HepG2 (cell line): Measurements from ENCODE around the gene CAMTA1. TPM values are rescaled to one million over a fixed set of nuclear protein-coding genes. Genes with fewer than 3 reads are reported as not detected.

Experiments
- ATAC-seq: fragments of 200-7000 bp; cut with Tn5 transposase; 3 replicates; pipeline ENCODE4 v1.9.1; 2020; ENCODE audit warnings: mild to moderate bottlenecking, moderate library complexity
- BruUV-seq: library from RNA; stranded (reverse); fragments of 400-500 nt; replicated peaks from 2 replicates; lab custom pipeline; 2021; lab: Mats Ljungman, UMichigan
- CTCF ChIA-PET: fragments of 300-600 bp; formaldehyde crosslinking; extraction: SDS; loops from one replicate; lab custom pipeline; 2021; ENCODE audit warnings: low total read pairs, inconsistent platforms, low intra/inter-chr PET ratio; lab: Yijun Ruan, JAX
- POLR2A ChIA-PET: fragments of 350-600 bp; sonication (Branson Sonifier 250); formaldehyde crosslinking; loops from one replicate; lab custom pipeline; 2020; ENCODE audit warnings: antibody characterized with exemption, inconsistent platforms; lab: Yijun Ruan, JAX
- DNase-seq: peaks from one replicate; pipeline ENCODE4 v3.0.0-alpha.2; 2015; ENCODE audit warnings: low spot score
- FAIRE-seq: peaks from 3 replicates; lab custom pipeline; 2011; peaks lifted over from hg19 to GRCh38; lab: Jason Lieb, UNC
- H2AFZ ChIP-seq: one replicate; pipeline ENCODE4 v1.6.1; 2011; ENCODE audit warnings: low read length, inconsistent platforms
- H3K27ac ChIP-seq: fragments of 300-600 bp; 3 replicates; pipeline ENCODE4 v1.8.0; 2011; ENCODE audit warnings: mixed run types, mild to moderate bottlenecking, mixed read lengths, low read length, inconsistent platforms; ENCODE audit not compliant: insufficient read depth; ENCODE audit errors: extremely low read length
- H3K27me3 ChIP-seq, 2 experiments: fragments of 200-600 bp in 1 of 2; 2 replicates in 1 of 2; 3 replicates in 1 of 2; pipeline versions ENCODE4 v1.6.0 to v1.8.0; 2011; ENCODE audit warnings: low read length in 2 of 2, mild to moderate bottlenecking in 2 of 2, moderate library complexity in 2 of 2, inconsistent platforms in 1 of 2; ENCODE audit not compliant: insufficient read depth in 2 of 2, control insufficient read depth in 1 of 2
- H3K36me3 ChIP-seq, 2 experiments: fragments of 200-600 bp in 1 of 2; replicated peaks in 1 of 2; 2 replicates in 1 of 2; 3 replicates in 1 of 2; pipeline versions ENCODE4 v1.5.1 to v1.8.0; 2011; ENCODE audit warnings: low read length in 2 of 2, inconsistent platforms in 1 of 2; ENCODE audit not compliant: insufficient read depth in 2 of 2, control insufficient read depth in 1 of 2
- H3K4me1 ChIP-seq: 2 replicates; pipeline ENCODE4 v1.5.1; 2012; ENCODE audit warnings: low read length, inconsistent platforms; ENCODE audit not compliant: insufficient read depth
- H3K4me2 ChIP-seq: 2 replicates; pipeline ENCODE4 v1.6.0; 2011; ENCODE audit warnings: low read depth, low read length, inconsistent platforms
- H3K4me3 ChIP-seq, 3 experiments: fragments of 200-600 bp in 1 of 3; sonication (generic), shearing (Covaris generic) in 1 of 3; replicated peaks in 1 of 3; 2 replicates each; pipeline ENCODE4 v1.5.1; 2011 to 2016; ENCODE audit warnings: low read length in 3 of 3, inconsistent platforms in 2 of 3, low read depth in 2 of 3, mild to moderate bottlenecking in 2 of 3, control low read depth in 1 of 3, mixed read lengths in 1 of 3; ENCODE audit not compliant: insufficient read depth in 1 of 3
- H3K79me2 ChIP-seq: one replicate; pipeline ENCODE4 v1.6.1; 2011; ENCODE audit warnings: low read length, inconsistent platforms; ENCODE audit not compliant: insufficient read depth
- H3K9ac ChIP-seq: 2 replicates; pipeline ENCODE4 v1.6.0; 2011; ENCODE audit warnings: mild to moderate bottlenecking, low read depth, low read length, inconsistent platforms; ENCODE audit not compliant: insufficient read depth
- H3K9me3 ChIP-seq: 2 replicates; pipeline ENCODE4 v1.5.1; 2012; ENCODE audit warnings: mild to moderate bottlenecking, low read length
- H4K20me1 ChIP-seq: 2 replicates; pipeline ENCODE4 v1.6.0; 2011; ENCODE audit warnings: inconsistent platforms, mild to moderate bottlenecking, low read length, moderate library complexity; ENCODE audit not compliant: insufficient read depth
- FOXP1 ChIP-seq, 2 experiments: fragments of 450-650 bp in 1 of 2; IDR thresholded peaks; 2 replicates each; pipeline ENCODE4 v1.6.1; 2017 to 2018; ENCODE audit warnings: antibody characterized with exemption in 1 of 2
- HCFC1 ChIP-seq: fragments of 150-350 bp; IDR thresholded peaks from 2 replicates; pipeline ENCODE4 v1.6.1; 2014; ENCODE audit warnings: low read depth, low read length
- HOXD1 ChIP-seq: sonication (generic); formaldehyde crosslinking; IDR thresholded peaks from 2 replicates; pipeline ENCODE4 v1.5.0; 2020; ENCODE audit warnings: missing genetic modification reagents
- TFAP4 ChIP-seq: sonication (generic); IDR thresholded peaks from 2 replicates; pipeline ENCODE4 v1.6.1; 2016; ENCODE audit warnings: low read depth, borderline replicate concordance
- ZNF562 ChIP-seq: sonication (generic); formaldehyde crosslinking; IDR thresholded peaks from 2 replicates; pipeline ENCODE4 v1.8.0; 2022; ENCODE audit warnings: missing genetic modification reagents, borderline replicate concordance
- WGBS: methylation state at CpG from one replicate; pipeline ENCODE4 v1.1.6; 2017; ENCODE audit warnings: low lambda C conversion rate; 5-methylcytosine and 5-hydroxymethylcytosine counted together
- in situ Hi-C: cut with HindIII; loops from 2 replicates; pipeline ENCODE4 v1.10.0; 2017; ENCODE audit warnings: low pct_unique_long_range_greater_than_20kb; ENCODE audit not compliant: extremely low pct_ligation_motif_present
- intact Hi-C: fragments of 100-400 bp; cut with micrococcal nuclease; formaldehyde crosslinking; loops from one replicate; pipeline ENCODE4 v1.10.0; 2022; ENCODE audit not compliant: unreplicated experiment
- polyA plus RNA-seq, 8 experiments: library from polyadenylated mRNA; depleted of rRNA in 3 of 8; stranded (reverse) in 7 of 8; unstranded in 1 of 8; fragments of >200 nt; fragmentation: Illumina TruSeq in 4 of 8; extraction: Trizol in 4 of 8; gene quantifications; 2 replicates each; pipeline versions ENCODE4 v1.2.1 to v1.2.3, GENCODE V29; 2011 to 2016; ENCODE audit warnings: low read depth in 4 of 8, missing spikeins in 1 of 8, mixed read lengths in 1 of 8; ENCODE audit not compliant: insufficient read depth in 1 of 8
- total RNA-seq, 5 experiments: library from RNA; depleted of rRNA; stranded (reverse); fragments of >200 nt; fragmentation: Illumina TruSeq; extraction: Trizol; gene quantifications; 2 replicates each; pipeline ENCODE4 v1.2.3, GENCODE V29; 2016; ENCODE audit warnings: low read depth in 1 of 5

Gene CAMTA1
- total and polyA plus RNA-seq, 2 of the 13 experiments (the other 11 are each of a cell fraction or from before 2014, with no cell fraction given): 25.0 to 36.4 TPM

- Histone ChIP-seq H3K9me3 (0 out of 2 replicates have a peak, but pooled peaks cover 4% of the 10 kb centered on the region), H3K4me2 (no peak overlapping the region), H3K36me3 (no peaks in the 10 kb centered on the region), H2AFZ (no peak overlapping the region), H3K4me3 (no peak overlapping the region), H3K79me2 (no peaks in the 10 kb centered on the region), H3K27ac (no peak overlapping the region), H4K20me1 (no peaks in the 10 kb centered on the region), H3K4me1 (no peaks in the 10 kb centered on the region), H3K27me3 (peaks cover 0 to 15% of the 10 kb centered on the region in 2 experiments; a peak in 1 of 5 replicates), H3K9ac (no peak overlapping the region)
- intact Hi-C loops: no loop called here
- no peak for TF ChIP-seq FOXP1 (IDR thresholded peaks at IDR 0.05)
- TF ChIP-seq FOXP1 (CRISPR knock-in tag; IDR thresholded peaks at IDR 0.05): no peak
- WGBS: 43% methylated on average over 15 of the region's 15 CpGs
- ChIA-PET POLR2A (no interaction called here), CTCF (no interaction called here)
- BruUV-seq: no TSS peak
- no peak for DNase-seq
- no peak for FAIRE-seq
- in situ Hi-C loops: no loop called here
- ATAC-seq: no peak
Observed at GRCh38 chr1:7106442-7107108, 321.3 kb downstream of the CAMTA1 start.

GRCh38 chr1:7107109-7107830 is 322.0 kb downstream of the CAMTA1 start:
- H3K4me1 ChIP-seq: no peaks in the 10 kb centered on the region
- no peaks in the 10 kb centered on the region for H4K20me1 ChIP-seq
- ATAC-seq (no peak), FAIRE-seq (no peak), DNase-seq (no peak)
- WGBS: 35% methylated on average over 14 of the region's 17 CpGs
- no peaks in the 10 kb centered on the region for H3K79me2 ChIP-seq
- TF ChIP-seq HOXD1: no peak
- TF ChIP-seq TFAP4: no peak
- TF ChIP-seq ZNF562: no peak
- no peak for TF ChIP-seq HCFC1
- H3K9me3 ChIP-seq: 0 out of 2 replicates have a peak, but pooled peaks cover 4% of the 10 kb centered on the region
- no peak overlapping the region for H2AFZ ChIP-seq
- no peaks in the 10 kb centered on the region for H3K36me3 ChIP-seq
- no peak overlapping the region for H3K4me2 ChIP-seq
- BruUV-seq: no TSS peak
- in situ Hi-C loops: no loop called here
- POLR2A ChIA-PET: no interaction called here
- H3K4me3 ChIP-seq: no peak overlapping the region
- CTCF ChIA-PET: no interaction called here
- peaks cover 0 to 15% of the 10 kb centered on the region in 2 experiments; a peak in 1 of 5 replicates for H3K27me3 ChIP-seq
- intact Hi-C loops: no loop called here
- no peak overlapping the region for H3K27ac ChIP-seq
- no peak overlapping the region for H3K9ac ChIP-seq
